Endothelial cell of umbilical vein (primary cell): ENCODE data around the gene SPINT2. TPM values are rescaled to one million over a fixed set of nuclear protein-coding genes. Genes with fewer than 3 reads are reported as not detected.

ENCODE experiments used
- BruUV-seq: library from RNA; stranded (reverse); fragments of 400-500 nt; replicated peaks from 2 replicates; lab custom pipeline; 2021; lab: Mats Ljungman, UMichigan
- CTCF ChIA-PET: fragments of 300-600, 350-600 bp; sonication (Branson Sonifier 250); formaldehyde crosslinking; loops from one replicate; lab custom pipeline; 2021; ENCODE audit warnings: antibody characterized with exemption, inconsistent platforms; lab: Charles Lee
- POLR2A ChIA-PET: fragments of 300-600, 350-600 bp; sonication (Branson Sonifier 250); formaldehyde crosslinking; loops from one replicate; lab custom pipeline; 2021; ENCODE audit warnings: antibody characterized with exemption, inconsistent platforms; lab: Charles Lee
- DNase-seq: peaks from one replicate; pipeline ENCODE4 v3.0.0-alpha.2; 2011; ENCODE audit warnings: low read depth, low spot score
- FAIRE-seq: peaks from 2 replicates; lab custom pipeline; 2011; peaks lifted over from hg19 to GRCh38; lab: Jason Lieb, UNC
- H2AFZ ChIP-seq: 2 replicates; pipeline ENCODE4 v1.6.0; 2012; ENCODE audit warnings: low read depth, low read length, control low read depth, inconsistent platforms
- H3K27ac ChIP-seq: 2 replicates; pipeline ENCODE4 v1.5.1; 2011; ENCODE audit warnings: low read depth, mild to moderate bottlenecking, control low read depth, low read length, moderate library complexity; ENCODE audit not compliant: insufficient read depth
- H3K27me3 ChIP-seq, 2 experiments: 2 replicates each; pipeline versions ENCODE4 v1.6.0 to v1.6.1; 2011; ENCODE audit warnings: low read length in 2 of 2, mixed read lengths in 1 of 2; ENCODE audit not compliant: control insufficient read depth in 2 of 2, insufficient read depth in 2 of 2
- H3K36me3 ChIP-seq, 2 experiments: 2 replicates in 1 of 2; 3 replicates in 1 of 2; pipeline ENCODE4 v1.5.1; 2011; ENCODE audit warnings: low read length in 2 of 2, mild to moderate bottlenecking in 1 of 2, moderate library complexity in 1 of 2; ENCODE audit not compliant: control insufficient read depth in 2 of 2, insufficient read depth in 2 of 2; ENCODE audit errors: extremely low read depth in 1 of 2
- H3K4me1 ChIP-seq: 3 replicates; pipeline ENCODE4 v1.5.1; 2011; ENCODE audit warnings: mild to moderate bottlenecking, low read length; ENCODE audit not compliant: control insufficient read depth, insufficient read depth; ENCODE audit errors: extremely low read depth
- H3K4me2 ChIP-seq: 2 replicates; pipeline ENCODE4 v1.6.1; 2011; ENCODE audit warnings: low read length, control low read depth, mixed read lengths; ENCODE audit not compliant: insufficient read depth
- H3K4me3 ChIP-seq, 3 experiments: fragments of 200-600 bp in 1 of 3; sonication (generic), shearing (Covaris generic) in 1 of 3; replicated peaks in 1 of 3; 2 replicates each; pipeline ENCODE4 v1.5.1; 2011 to 2016; ENCODE audit warnings: control low read depth in 3 of 3, low read length in 3 of 3, mild to moderate bottlenecking in 2 of 3, inconsistent platforms in 1 of 3, low read depth in 1 of 3, moderate library complexity in 1 of 3; ENCODE audit not compliant: insufficient read depth in 1 of 3
- H3K79me2 ChIP-seq: 2 replicates; pipeline ENCODE4 v1.6.0; 2012; ENCODE audit warnings: low read length, inconsistent platforms; ENCODE audit not compliant: control insufficient read depth, insufficient read depth
- H3K9ac ChIP-seq: replicated peaks from 2 replicates; pipeline ENCODE3; 2011; ENCODE audit warnings: low read length, control low read depth; ENCODE audit not compliant: insufficient read depth; ENCODE audit errors: extremely low read depth
- H3K9me1 ChIP-seq: replicated peaks from 3 replicates; pipeline ENCODE4 v1.6.0; 2011; ENCODE audit warnings: mild to moderate bottlenecking, low read length; ENCODE audit not compliant: control insufficient read depth, insufficient read depth; ENCODE audit errors: extremely low read depth
- H3K9me3 ChIP-seq: replicated peaks from 2 replicates; pipeline ENCODE4 v1.5.1; 2012; ENCODE audit warnings: low read length, inconsistent platforms; ENCODE audit not compliant: control insufficient read depth, insufficient read depth
- H4K20me1 ChIP-seq: replicated peaks from 2 replicates; pipeline ENCODE3; 2011; ENCODE audit warnings: mild to moderate bottlenecking, low read length; ENCODE audit not compliant: control insufficient read depth, insufficient read depth; ENCODE audit errors: extremely low read depth
- CTCF ChIP-seq, 2 donors: IDR thresholded peaks; 1 replicate in 1 of 2; 2 replicates in 1 of 2; pipeline ENCODE4 v1.5.1; 2011; ENCODE audit warnings: low read length in 2 of 2, mild to moderate bottlenecking in 2 of 2, moderate library complexity in 2 of 2, control low read depth in 1 of 2, inconsistent platforms in 1 of 2, low read depth in 1 of 2; ENCODE audit not compliant: insufficient read depth in 1 of 2; ENCODE audit errors: extremely low read depth in 1 of 2
- EZH2 ChIP-seq: IDR thresholded peaks from 2 replicates; pipeline ENCODE4 v1.6.1; 2012; ENCODE audit warnings: borderline replicate concordance, low read depth, mild to moderate bottlenecking, moderate library complexity, low read length, inconsistent platforms; ENCODE audit not compliant: severe bottlenecking
- FOS ChIP-seq: IDR thresholded peaks from 2 replicates; pipeline ENCODE4 v1.6.1; 2011; ENCODE audit warnings: mild to moderate bottlenecking, low read length, moderate library complexity, borderline replicate concordance; ENCODE audit not compliant: insufficient read depth
- GATA2 ChIP-seq: IDR thresholded peaks from 2 replicates; pipeline ENCODE4 v1.7.0; 2011; ENCODE audit warnings: low read depth, mild to moderate bottlenecking, moderate library complexity, mixed read lengths, low read length; ENCODE audit not compliant: insufficient read length, insufficient read depth
- JUN ChIP-seq: IDR thresholded peaks from 2 replicates; pipeline ENCODE4 v1.6.1; 2011; ENCODE audit warnings: borderline replicate concordance, low read depth; ENCODE audit not compliant: insufficient read length, insufficient read depth
- MAX ChIP-seq: IDR thresholded peaks from 2 replicates; pipeline ENCODE4 v1.6.1; 2011; ENCODE audit not compliant: insufficient read depth, insufficient read length
- MYC ChIP-seq: IDR thresholded peaks from one replicate; pipeline ENCODE4 v1.6.1; 2011; ENCODE audit warnings: mild to moderate bottlenecking, low read depth, low read length
- POLR2A ChIP-seq: IDR thresholded peaks from 2 replicates; pipeline ENCODE4 v1.6.1; 2012; ENCODE audit warnings: low read depth, mild to moderate bottlenecking, control low read depth, low read length
- POLR2AphosphoS5 ChIP-seq: IDR thresholded peaks from 2 replicates; pipeline ENCODE4 v1.6.1; 2012; ENCODE audit warnings: low read depth, mild to moderate bottlenecking, control low read depth, low read length, moderate library complexity; ENCODE audit not compliant: insufficient read depth
- dilution Hi-C: fragments of 300-500 bp; cut with MboI; formaldehyde crosslinking; loops from one replicate; pipeline ENCODE4 v1.15.0; 2019; ENCODE audit warnings: low sequenced_read_pairs; ENCODE audit not compliant: extremely low pct_ligation_motif_present
- intact Hi-C: fragments of 100-400 bp; cut with micrococcal nuclease; formaldehyde crosslinking; loops from one replicate; pipeline ENCODE4 v1.10.0; 2022
- polyA plus RNA-seq, 4 experiments: library from polyadenylated mRNA; depleted of rRNA in 3 of 4; stranded (reverse) in 3 of 4; unstranded in 1 of 4; fragments of >200 nt; gene quantifications; 2 replicates each; pipeline versions ENCODE4 v1.2.1 to v1.2.3, GENCODE V29; 2011 to 2012; ENCODE audit warnings: missing spikeins in 1 of 4
- total RNA-seq: library from RNA; stranded (reverse); gene quantifications from 2 replicates; pipeline ENCODE4 v1.2.3, GENCODE V29; 2021

SPINT2 gene
- total and polyA plus RNA-seq, 2 donors (not counting 3 experiments of a cell fraction or from before 2014, with no cell fraction given) = 28.9 to 46.6 TPM

GRCh38 chr19:38335949-38336637 lies 71.7 kb downstream of the SPINT2 start:
- FAIRE-seq (no peak), DNase-seq (peak; percentile 96)
- Histone ChIP-seq H3K36me3 (no peaks in the 10 kb centered on the region), H3K27ac (peak overlapping the region; percentile 22), H3K9ac (peak overlapping the region; percentile 46), H2AFZ (peak overlapping the region; percentile 99), H4K20me1 (no peaks in the 10 kb centered on the region), H3K4me3 (peak overlapping the region; percentile 52 to 83 (median 75)), H3K79me2 (no peaks in the 10 kb centered on the region), H3K27me3 (no peaks in the 10 kb centered on the region), H3K4me1 (peaks cover 3% of the 10 kb centered on the region), H3K9me3 (no peaks in the 10 kb centered on the region), H3K4me2 (peak overlapping the region; percentile 87), H3K9me1 (no peaks in the 10 kb centered on the region)
- dilution Hi-C loops = no loop called here
- ChIA-PET POLR2A (interaction anchor here (0.6 to 1.2 kb wide), 4 partner anchors 38 to 332 kb away, joined by 3 to 9 read pairs (median 4); partner anchors contain the start of gene PSMD8), CTCF (interaction anchor here (0.6 to 4.1 kb wide), 25 partner anchors 15 to 441 kb away, joined by 3 to 123 read pairs (median 4); partner anchors contain the start of genes C19orf33, FAM98C, GGN and KCNK6)
- BruUV-seq = no TSS peak
- TF ChIP-seq CTCF (IDR thresholded peaks at IDR 0.05; ENCODE audit: extremely low read depth in 1 of 2, insufficient read depth in 1 of 2, low read depth in 1 of 2, low read length in 2 of 2) = no peak
- TF ChIP-seq FOS = no peak
- TF ChIP-seq POLR2AphosphoS5 = no peak
- TF ChIP-seq GATA2 = no peak
- no peak for TF ChIP-seq POLR2A
- TF ChIP-seq MAX = no peak
- TF ChIP-seq MYC = no peak
- no peak for TF ChIP-seq JUN
- no peak for TF ChIP-seq EZH2
- intact Hi-C loops = loop anchor here (1.0 to 10.0 kb wide), 10 partner anchors 20 to 438 kb away; partner anchors contain the start of genes GGN, PSMD8 and SPRED3
